Measurements from ENCODE around the gene WDR76.

The WDR76 gene

GRCh38 chr15:43878446-43878845 is 51.6 kb downstream of the WDR76 start:
- DNase-seq (ENCODE audit: low read depth) = no peak

- no peak for DNase-seq (ENCODE audit: low read depth)
These were observed 52.9 kb downstream of the WDR76 start for GRCh38 chr15:43879386-43880355.

- DNase-seq (ENCODE audit: low read depth) = no peak
These were observed 53.8 kb downstream of the WDR76 start for GRCh38 chr15:43880406-43881194.

- DNase-seq (ENCODE audit: low read depth) = no peak
These were observed 54.4 kb downstream of the WDR76 start for GRCh38 chr15:43881245-43881644.

- no peak for DNase-seq (ENCODE audit: low read depth)
These were observed 55.1 kb downstream of the WDR76 start for GRCh38 chr15:43881944-43882343.

- DNase-seq (ENCODE audit: low read depth) = no peak
These were observed 56.8 kb downstream of the WDR76 start for GRCh38 chr15:43883571-43883970.

GRCh38 chr15:43886558-43886957 is 59.8 kb downstream of the WDR76 start:
- DNase-seq (ENCODE audit: low read depth) = no peak

GRCh38 chr15:43887901-43888300 is 61.1 kb downstream of the WDR76 start:
- DNase-seq (ENCODE audit: low read depth) = no peak

- DNase-seq (ENCODE audit: low read depth) = no peak
These were observed 62.2 kb downstream of the WDR76 start for GRCh38 chr15:43889042-43889441.

GRCh38 chr15:43893956-43894355 is 67.2 kb downstream of the WDR76 start:
- no peak for DNase-seq (ENCODE audit: low read depth)

GRCh38 chr15:43895586-43895985 is 68.8 kb downstream of the WDR76 start:
- DNase-seq (ENCODE audit: low read depth) = no peak

- DNase-seq (ENCODE audit: low read depth) = no peak
These were observed 69.7 kb downstream of the WDR76 start for GRCh38 chr15:43896543-43896942.

- DNase-seq (ENCODE audit: low read depth) = no peak
These were observed 72.1 kb downstream of the WDR76 start for GRCh38 chr15:43898891-43899290.

- no peak for DNase-seq (ENCODE audit: low read depth)
These were observed 73.1 kb downstream of the WDR76 start for GRCh38 chr15:43899928-43900327.

GRCh38 chr15:43900996-43901395 is 74.2 kb downstream of the WDR76 start:
- no peak for DNase-seq (ENCODE audit: low read depth)

GRCh38 chr15:43901495-43901894 is 74.7 kb downstream of the WDR76 start:
- DNase-seq (ENCODE audit: low read depth) = no peak

GRCh38 chr15:43903864-43904290 is 77.1 kb downstream of the WDR76 start:
- DNase-seq (ENCODE audit: low read depth) = peak; percentile 24

- no peak for DNase-seq (ENCODE audit: low read depth)
These were observed 79.0 kb downstream of the WDR76 start for GRCh38 chr15:43905755-43906154.

- no peak for DNase-seq (ENCODE audit: low read depth)
These were observed 81.8 kb downstream of the WDR76 start for GRCh38 chr15:43908516-43909050.

GRCh38 chr15:43911235-43911781 is 84.5 kb downstream of the WDR76 start:
- no peak for DNase-seq (ENCODE audit: low read depth)

GRCh38 chr15:43912208-43912607 is 85.4 kb downstream of the WDR76 start:
- DNase-seq (ENCODE audit: low read depth) = no peak

- DNase-seq (ENCODE audit: low read depth) = no peak
These were observed 86.4 kb downstream of the WDR76 start for GRCh38 chr15:43913026-43913780.
